22Rv1 (cell line): ENCODE data around the gene RCAN2.

Experiments
- CTCF ChIP-seq: fragments of 450-650 bp; IDR thresholded peaks from 2 replicates; pipeline ENCODE4 v1.5.1; 2017; ENCODE audit warnings: mild to moderate bottlenecking
- ZFX ChIP-seq: fragments of 450-650 bp; IDR thresholded peaks from 2 replicates; pipeline ENCODE4 v1.6.1; 2017; ENCODE audit warnings: antibody characterized with exemption, borderline replicate concordance

GRCh38 chr6:46210294-46210693, 281.0 kb downstream of the RCAN2 start:
- TF ChIP-seq CTCF (no peak), ZFX (no peak)
